Stimulated activated CD8-positive, alpha-beta memory T cell treated with anti-CD3 and anti-CD28 coated beads, Interleukin-12 subunit alpha, Interleukin-12 subunit beta, amount 100 ng/mL, for 24 hours (primary cell): ENCODE measurements around the gene CEACAM16.
A peak's percentile ranks its signal among the peaks of the same experiment; 100 is the strongest.
"Not testable (repeated sequence)": the region's sequence is repeated elsewhere in the genome, so short reads cannot be mapped to it uniquely, and the experiment has no call there.

Source experiments
- DNase-seq: peaks from one replicate; pipeline ENCODE4 v3.0.0-alpha.2; 2020; ENCODE audit errors: extremely low read depth

CEACAM16 gene

DNA sequence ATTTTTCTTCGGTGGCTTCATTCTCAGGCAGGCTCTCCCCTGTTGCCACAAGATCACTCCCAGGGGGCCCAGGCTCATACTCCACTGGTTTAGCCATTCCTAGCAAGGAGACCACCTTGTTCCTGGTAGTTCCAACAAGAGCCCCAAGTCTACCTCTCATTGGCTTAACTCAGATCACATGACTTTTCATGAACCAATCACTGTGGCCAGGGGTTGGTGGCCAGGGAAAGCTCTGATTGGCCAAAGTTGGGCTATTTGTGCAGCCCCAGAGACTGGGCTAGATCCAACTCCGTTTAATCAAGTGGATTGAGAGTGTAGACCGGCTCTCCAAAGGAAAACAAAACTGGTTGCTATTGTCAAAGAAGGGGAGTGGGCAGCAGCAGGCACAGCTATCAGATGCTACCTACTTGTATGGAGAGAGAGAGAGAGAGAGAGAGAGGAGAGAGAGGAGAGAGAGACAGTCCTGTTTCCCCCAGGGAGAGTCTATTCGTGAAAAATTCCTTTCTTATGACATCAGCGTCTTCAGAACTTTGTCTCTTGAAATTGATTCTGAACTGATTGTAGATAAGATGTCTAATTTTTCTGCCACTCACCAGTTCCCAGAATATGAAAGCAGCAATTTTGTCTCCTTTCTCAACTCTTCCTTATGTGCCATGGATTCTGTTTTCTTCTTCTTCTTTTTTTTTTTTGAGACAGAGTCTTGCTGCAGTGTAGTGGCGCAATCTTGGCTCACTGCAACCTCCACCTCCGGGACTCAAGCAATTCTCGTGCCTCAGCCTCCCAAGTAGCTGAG is 21.7 kb upstream of the CEACAM16 start:
- no peak for DNase-seq

DNA sequence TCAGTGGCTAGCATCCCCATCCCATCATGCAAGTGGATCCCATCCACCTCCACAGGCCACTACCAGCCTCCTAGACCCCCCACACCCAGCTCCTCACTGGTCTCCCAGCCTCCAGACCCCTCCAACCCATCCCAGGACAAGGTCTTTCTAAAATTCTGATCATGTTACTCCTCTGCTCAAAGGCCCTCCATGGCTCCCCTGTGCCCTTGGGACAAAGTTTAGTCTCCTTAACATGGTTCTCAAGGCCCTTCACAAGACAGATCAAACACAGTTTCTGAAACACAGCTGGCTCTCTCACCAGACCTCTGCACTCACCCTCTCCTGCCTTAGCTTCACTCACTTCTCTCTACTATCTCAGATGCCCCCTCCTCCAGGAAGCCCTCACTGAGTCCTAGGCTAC is 18.4 kb upstream of the CEACAM16 start:
- DNase-seq: no peak

DNA sequence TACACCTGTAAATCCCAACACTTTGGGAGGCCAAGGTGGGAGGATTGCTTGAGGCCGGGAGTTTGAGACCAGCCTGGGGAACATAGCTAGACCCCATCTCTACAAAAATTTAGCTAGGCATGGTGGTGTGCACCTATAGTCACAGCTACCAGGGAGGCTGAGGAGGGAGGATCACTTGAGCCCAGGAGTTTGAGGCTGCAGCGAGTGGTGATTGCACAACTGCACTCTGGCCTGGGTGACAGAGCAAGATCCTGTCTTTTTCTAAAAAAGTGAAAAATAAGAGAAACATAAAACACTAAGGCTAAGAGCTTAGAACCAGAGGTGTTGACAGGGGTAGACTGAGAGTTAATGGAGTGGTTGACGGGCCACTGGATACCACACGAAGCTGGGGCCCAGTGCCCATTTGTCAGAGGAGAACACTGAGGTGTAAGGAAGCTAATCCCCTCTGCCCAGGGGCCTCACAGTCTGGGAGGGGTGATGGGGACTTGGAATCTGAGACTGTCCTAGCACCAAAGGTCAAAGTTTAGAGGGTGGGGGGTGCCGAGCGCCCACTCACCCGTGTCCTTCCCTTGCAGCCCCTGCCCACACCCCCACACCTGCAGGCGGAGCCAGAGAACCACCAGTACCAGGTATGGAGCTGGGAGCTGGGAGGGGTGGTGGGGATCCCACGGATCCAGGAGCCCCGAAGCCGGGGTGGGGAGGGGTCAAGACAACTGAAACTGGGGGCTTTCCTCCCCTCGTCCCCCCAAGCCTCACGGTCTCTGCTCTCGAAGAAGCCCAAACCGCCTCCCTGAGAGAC is 16.8 kb upstream of the CEACAM16 start:
- DNase-seq: no peak

DNA sequence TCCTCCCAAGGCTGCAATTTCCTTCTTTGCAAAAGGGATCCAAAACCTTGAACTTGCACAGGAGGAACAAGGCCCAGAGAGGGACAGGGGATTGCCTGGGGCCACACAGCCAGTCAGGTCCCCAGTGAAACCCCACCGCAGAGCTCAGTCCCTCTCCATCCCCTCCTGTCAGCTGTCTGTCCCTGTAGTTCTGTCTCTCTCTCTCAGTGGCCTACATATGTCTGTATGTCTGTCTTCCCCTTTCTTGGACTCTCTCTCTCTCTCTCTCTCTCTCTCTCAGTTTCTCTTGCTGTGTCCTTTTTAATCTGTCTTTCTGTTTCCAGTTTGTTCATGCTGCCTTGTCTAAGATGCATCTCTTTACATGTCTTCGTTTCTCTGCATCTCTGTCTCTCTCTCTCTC is 16.1 kb upstream of the CEACAM16 start:
- no peak for DNase-seq

DNA sequence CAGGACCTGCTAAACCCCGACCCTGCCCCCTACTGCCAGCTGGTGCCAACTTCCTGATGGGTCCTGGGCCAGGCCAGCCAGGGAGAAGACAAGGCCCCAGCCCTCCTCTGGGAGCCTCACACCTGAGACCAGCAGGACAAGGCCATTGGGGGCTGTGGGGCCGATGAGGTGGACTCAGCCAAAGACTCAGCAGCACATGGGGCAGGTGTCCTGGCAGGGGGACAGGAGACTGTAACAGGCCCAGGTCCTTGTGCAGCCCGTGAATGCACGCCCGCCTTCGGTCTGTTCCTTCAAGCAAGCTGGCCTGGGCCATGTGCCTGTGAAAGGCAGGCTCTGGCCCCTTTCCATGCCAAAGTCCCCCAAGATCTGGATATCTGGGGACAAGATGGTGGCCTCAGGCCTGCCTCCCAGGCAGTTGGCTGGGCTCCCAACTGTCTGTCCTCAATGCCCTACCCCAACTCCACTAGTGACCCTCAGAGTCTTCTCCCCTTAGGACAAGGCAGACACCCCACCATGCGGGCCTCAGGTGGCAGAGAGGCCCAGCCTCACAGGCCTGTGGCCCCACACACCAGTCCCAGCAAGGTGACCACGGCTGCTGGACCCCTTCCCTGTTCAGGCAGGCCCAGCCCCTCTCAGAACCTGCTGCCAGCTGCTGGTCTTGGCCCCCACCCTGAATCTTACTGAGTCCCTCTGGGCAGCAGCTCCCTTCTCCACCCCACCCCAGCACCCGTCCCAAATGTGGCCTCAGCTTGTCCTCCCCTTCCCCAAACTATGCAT is 15.3 kb upstream of the CEACAM16 start:
- DNase-seq: no peak

DNA sequence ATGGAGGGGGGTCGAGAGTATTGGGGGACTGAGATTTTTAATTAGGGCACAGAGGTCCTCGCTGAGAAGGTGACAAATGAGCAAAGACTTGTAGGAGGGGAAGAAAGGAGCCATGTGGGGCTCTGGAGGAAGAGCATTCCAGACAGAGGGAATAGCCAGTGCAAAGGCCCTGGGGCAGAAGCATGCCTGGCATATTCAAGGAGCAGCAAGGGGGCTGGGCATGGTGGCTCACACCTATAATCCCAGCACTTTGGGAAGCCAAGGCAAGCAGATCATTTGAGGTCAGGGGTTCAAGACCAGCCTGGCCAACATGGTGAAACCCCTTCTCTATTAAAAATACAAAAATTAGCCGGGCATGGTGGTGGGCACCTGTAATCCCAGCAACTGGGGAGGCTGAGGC is 14.6 kb upstream of the CEACAM16 start:
- DNase-seq: not testable (repeated sequence)

DNA sequence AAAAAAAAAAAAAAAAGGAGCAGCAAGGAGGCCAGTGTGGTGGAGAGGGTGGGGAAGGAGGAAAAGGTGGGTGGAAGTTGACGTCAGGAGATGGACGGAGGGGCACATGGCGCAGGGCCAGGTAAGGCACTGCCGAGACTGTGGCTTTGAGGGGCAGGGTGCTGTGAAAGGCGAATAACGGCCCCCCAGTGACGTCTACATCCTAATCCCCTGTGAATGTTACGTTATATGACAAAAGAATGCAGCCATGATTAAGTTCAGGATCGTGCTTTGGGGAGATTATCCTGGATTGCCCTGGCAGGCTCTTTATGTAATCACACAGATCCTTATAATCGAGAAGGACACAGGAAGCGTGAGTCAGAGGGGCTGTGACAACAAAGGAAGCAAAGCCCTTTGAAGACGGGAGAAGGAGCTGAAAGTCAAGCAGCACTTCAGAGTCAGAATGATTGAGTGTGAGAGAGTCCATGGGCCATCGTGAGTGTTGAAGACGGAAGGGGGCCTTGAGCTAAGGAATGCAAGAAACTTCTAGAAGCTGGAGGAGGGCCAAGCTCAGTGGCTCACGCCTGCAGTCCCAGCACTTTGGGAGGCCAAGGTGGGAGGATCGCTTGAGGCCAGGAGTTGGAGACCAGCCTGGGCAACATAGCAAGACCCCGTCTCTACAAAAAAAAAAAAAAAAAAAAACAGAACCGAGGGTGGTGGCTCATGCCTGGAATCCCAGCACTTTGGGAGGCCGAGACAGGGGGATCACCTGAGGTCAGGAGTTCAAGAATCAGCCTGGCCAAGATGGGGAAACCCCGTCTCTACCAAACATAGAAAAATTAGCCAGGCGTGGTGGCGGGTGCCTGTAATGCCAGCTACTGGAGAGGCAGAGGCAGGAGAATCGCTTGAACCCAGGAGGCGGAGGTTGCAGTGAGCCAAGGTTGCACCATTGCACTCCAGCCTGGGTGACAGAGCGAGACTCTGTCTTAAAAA is 13.8 kb upstream of the CEACAM16 start:
- no peak for DNase-seq

DNA sequence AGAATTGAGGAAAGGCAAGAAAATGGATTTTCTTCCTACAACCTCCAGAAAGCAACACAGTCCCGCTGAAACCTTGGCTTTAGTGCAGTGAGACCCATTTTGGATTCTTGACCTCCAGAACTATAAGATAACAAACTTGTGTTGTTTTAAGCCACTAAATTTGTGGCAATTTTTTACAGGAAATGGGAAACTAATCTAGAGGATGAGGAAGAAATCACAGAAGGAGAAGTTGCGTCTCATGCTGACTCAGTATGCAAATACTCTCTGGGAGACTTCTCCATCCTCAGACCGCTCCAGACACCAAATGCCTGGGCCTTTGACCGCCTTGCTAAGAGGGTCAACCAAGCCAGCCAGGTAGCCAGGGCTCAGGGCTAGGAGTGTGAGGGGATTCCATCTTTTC is 13.1 kb upstream of the CEACAM16 start:
- no peak for DNase-seq

DNA sequence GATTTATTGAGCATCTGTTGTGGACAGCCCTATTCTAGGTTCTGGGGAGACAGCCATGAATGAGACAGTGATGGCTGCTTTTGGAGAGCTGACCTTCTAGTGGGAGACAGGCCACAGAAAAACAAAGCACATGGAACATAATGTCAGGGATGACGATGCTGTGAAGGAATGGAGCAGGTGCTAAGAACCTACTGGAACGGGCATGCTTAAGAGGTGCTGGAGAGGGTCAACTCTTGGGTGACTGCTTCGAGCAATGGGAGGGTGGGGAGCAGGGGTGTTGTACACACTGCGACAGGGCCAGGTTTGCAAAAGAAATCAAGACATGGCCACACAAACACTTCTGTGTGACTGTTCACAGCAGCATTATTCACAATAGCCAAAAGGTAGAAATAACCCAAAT is 12.1 kb upstream of the CEACAM16 start:
- DNase-seq: no peak

DNA sequence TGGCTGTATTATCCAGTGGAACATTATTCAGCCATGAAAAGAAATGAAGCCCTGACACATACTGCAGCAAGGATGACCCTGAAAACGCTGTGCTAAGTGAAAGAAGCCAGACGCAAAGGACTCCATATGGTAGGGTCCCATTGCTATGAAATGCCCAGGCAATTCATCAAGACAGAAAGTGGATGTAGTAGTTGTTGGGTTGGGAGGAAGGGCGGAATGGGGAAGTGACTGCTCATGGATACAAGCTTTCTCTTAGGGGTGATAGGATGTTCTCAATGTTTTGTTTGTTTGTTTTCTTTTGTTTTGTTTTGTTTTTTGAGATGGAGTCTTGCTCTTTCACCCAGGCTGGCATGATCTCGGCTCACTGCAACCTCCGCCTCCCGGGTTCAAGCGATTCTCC is 11.1 kb upstream of the CEACAM16 start:
- no peak for DNase-seq

DNA sequence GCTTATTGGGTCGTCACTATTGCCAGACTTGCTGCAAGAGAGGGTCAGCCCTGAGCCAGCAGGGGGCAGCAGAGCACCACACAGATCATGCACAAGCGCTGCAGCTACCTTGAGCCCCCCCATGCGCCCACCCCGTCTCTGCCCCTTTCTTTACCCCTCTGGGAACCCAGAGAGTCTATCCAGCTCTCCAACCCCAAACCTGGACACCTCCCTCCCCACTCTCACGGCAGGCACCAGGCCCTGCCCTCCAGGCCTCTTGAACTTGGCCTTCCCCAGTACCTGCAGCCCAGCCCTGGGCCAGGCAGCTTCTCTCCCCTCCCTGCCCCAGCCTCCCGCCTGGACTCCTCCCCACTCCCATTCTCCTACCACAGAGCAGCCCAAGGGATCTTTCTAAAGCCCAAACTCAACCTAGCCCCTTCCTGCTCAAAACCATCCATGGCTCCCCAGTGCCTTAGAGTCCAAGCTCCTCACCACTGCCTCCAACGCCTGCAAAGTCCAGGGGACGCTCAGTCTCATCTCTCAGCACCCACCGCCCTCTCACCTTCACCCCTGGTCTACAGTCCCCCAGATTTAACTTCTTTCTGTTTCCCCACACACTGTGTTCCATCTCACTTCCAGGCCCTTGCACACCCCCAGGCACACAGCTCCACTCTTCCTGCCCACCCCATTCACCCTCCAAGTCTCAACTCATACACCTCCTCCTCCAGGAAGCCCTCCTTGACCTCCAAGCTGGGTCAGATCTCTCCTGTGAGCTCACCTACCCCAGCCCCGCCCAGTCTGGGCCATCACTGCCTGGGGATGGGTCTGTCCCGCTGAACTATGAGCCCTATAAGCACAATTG is 9.4 kb upstream of the CEACAM16 start:
- peak; percentile 31 for DNase-seq

DNA sequence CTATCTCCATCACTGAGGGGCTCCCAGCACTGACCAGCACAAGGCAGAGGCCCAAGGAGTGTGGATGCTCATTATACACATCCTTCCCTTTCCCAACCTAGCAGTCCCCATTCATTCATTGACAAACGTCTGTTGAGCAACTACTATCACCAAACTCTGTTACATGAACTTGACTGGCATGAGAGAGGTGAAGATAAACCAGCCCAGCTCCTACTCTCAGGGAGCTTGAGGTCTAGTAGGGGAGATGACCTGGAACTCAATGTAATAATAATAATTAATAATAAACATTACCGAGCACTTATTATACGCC is 8.9 kb upstream of the CEACAM16 start:
- DNase-seq: no peak

DNA sequence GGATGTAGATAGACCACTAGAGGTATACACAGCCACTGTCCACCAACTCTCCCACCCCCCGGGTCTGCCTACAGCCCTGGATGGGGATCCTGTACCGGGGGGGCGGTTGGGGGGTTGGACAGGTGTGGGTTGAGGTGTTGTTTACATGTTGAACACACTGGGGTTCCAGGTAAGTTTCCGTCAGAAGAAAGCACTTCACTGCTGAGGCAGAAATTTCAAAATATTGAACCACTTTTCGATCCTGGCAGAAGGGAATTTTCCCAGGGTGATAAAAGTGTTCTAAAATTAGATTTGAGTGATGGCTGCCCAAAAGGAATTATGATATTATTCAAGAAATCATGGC is 6.6 kb upstream of the CEACAM16 start:
- no peak for DNase-seq

DNA sequence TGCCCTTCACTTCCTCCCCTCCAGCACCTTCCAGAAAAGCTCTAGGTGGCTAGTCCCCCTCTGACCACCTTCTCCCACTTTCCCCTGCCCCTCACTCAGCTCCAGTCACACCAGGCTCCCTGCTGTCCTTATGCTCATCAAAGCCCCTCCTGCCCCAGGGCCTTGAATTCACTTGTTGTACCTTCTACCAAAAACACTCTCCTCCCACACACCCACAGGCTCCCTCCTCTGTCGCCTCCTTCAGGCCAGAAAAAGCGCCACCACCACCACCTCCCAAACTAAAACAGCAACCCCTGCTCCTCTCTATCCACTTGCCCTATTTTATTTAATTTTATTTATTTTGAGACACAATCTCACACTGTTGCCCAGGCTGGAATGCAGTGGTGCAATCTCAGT is 4.8 kb upstream of the CEACAM16 start:
- no peak for DNase-seq

DNA sequence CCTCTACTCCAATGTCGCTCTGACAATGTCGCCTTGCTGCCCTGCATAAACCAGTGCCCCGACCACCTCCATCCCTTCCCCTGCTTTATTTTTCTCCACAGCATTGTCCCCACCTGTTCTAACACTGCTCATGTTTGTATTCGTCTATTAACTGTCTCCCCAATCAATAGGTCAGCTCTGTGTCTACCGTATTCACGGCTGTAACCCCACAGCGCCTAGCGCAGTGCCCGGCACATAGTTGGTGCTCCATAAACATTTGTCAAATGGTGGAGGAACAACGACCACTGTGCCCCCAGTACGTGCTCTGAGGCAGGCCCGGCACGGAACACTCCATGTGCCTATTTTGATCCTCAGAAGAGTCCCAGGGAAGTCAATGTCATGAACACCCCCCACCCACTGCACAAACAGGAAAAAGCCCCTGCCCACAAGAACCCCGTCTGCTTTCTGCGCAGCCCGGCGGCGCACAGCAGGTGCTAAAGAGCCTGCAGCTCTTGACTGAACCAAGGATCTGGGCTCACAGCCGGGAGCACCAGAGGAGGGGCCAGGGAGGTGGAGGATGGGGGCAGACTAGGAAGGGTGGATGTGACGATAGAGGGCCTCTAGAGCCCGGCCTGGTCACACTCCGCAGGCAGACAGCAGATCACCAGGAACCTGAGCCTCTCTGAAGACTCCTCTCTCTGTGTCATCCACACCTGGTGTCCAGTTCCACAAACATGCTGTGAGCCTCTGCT is 1.8 kb upstream of the CEACAM16 start:
- no peak for DNase-seq

DNA sequence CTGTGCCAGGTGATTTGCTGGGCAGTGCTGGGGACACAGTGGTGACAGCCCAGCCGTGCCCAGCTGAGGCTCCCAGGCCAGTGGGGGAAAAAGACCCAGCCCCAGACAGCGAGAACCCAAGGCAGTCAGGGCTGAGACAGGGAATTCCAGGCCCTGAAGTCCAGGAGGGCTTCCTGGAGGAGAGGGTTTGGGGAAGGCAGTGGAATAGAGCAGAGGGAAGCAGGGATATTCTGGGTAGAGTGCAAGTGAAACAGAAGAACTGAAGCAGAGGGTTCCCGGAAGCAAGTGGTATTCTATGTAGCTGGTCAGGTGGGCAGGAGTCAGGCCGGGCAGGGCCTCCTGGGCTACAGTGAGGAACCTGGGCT is 1.3 kb upstream of the CEACAM16 start:
- DNase-seq: no peak

DNA sequence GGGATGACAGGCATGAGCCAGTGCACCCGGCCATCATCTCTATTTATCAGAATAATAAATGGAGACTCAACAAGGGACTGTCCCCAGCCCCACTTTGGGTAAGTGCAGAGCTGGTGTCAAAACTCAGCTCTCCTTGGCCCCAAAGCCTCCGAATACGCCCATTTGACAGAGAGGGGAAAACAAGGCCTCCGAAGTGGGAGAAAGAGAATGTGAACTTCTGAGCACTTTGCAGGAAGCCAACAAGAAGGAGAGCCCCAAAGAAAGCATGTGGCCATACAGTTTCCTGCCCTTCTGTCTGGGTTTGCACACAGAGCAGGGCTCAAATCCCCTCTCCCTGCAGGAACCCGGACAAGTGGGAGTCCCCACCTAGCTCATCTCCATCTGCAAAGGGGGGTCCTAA is 1.6 kb downstream of the CEACAM16 start:
- DNase-seq: no peak

DNA sequence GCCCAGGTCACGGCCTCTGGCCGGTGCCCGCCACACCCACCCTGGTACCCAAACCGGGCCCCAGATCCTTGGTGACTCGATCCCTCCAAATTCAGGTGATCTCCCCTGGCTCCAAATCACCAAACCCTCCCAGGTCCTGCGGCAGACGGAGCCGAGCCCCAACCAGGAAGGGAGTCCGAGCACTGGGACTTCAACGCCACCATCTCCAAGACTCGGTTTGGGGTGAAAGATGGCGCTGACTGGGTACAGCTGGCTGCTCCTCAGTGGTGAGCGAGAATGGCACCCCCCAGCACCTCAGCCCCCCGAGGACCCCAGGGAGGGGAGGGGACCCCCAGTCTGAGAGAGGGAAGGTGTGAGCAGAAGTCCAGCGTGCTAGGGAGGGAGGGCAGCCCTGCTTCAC is 2.3 kb downstream of the CEACAM16 start:
- no peak for DNase-seq

DNA sequence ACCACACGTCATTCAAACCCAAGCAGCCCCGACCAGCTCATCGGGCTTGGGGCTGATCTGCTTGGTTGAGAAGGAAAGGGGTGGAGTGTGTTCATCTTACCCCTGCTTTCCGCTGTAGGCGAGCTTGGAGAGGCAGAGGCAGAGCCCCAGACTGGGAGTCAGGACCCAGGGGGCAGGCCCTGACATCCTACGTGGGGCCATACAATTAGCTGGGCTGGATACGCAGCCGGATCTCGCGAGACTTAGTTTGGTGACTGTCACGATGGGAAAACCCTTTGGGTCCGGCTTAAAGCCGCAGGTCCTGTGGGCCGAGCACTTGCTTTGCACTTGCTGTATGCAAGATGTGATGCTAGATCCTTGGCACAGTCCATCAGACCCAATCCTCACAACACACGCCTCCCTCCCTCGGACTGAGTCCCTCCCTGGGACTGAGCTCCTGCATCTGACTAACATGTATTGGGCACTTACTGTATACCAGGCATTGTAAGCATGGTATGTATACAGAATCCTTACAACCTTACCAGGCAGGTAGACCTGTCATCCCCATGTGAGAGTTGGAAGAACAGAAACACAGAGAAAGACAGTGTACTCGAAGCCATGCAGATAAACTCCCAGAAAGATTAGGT is 3.7 kb downstream of the CEACAM16 start:
- no peak for DNase-seq
